ENCODE measurements around the gene SMYD4.

The SMYD4 gene

GRCh38 chr17:1732241-1732832, 97.4 kb downstream of the SMYD4 start:
- no peak for DNase-seq (ENCODE audit: low spot score)

- DNase-seq (ENCODE audit: low spot score) = no peak
Observed at GRCh38 chr17:1731194-1731506, 98.6 kb downstream of the SMYD4 start.

- peak; percentile 77 for DNase-seq (ENCODE audit: low spot score)
Observed at GRCh38 chr17:1730326-1731193, 99.1 kb downstream of the SMYD4 start.

GRCh38 chr17:1729966-1730325, 99.8 kb downstream of the SMYD4 start:
- no peak for DNase-seq (ENCODE audit: low spot score)

Measured in kidney tubule cell (primary cell).